ENCODE data around the gene KLHL1.

The KLHL1 gene

GRCh38 chr13:69793783-69794453, 314.3 kb downstream of the KLHL1 start:
- no peak for TF ChIP-seq EGR1 (IDR thresholded peaks at IDR 0.05)
- TF ChIP-seq EP300 (IDR thresholded peaks at IDR 0.05; ENCODE audit: borderline replicate concordance): no peak
- TF ChIP-seq TCF12 (IDR thresholded peaks at IDR 0.05; ENCODE audit: low read depth): no peak
- no peak for TF ChIP-seq ZBTB7A (IDR thresholded peaks at IDR 0.05; ENCODE audit: low read depth)
- no peak for TF ChIP-seq TAF1 (IDR thresholded peaks at IDR 0.05; ENCODE audit: low read depth)
- TF ChIP-seq YY1 (IDR thresholded peaks at IDR 0.05; ENCODE audit: low read depth): no peak
- TF ChIP-seq CEBPB (IDR thresholded peaks at IDR 0.05): no peak
- TF ChIP-seq USF1 (IDR thresholded peaks at IDR 0.05): no peak

GRCh38 chr13:69776937-69777336, 331.3 kb downstream of the KLHL1 start:
- no peak for TF ChIP-seq CEBPB (IDR thresholded peaks at IDR 0.05)
- TF ChIP-seq USF1 (IDR thresholded peaks at IDR 0.05): no peak
- TF ChIP-seq EGR1 (IDR thresholded peaks at IDR 0.05): no peak

DNA sequence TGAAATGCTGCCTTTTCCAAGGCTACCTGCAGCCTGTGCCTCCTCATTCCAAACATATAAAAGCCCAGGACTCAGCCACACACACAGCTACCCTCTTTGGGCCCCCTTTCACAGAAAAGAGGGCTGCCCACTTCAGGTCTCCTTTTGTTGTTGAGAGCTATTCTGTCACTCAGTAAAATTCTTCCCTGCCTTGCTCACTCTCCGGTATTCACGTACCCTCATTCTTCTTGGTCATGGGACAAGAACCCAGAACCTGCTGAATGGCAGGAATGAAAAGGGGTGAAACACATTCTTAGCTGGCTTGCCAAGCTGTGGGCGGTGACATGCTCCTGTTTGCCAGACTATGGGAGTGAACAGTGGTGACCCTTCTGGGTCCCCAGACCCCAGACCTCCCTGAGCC, 338.6 kb downstream of the KLHL1 start:
- TF ChIP-seq NFIC (IDR thresholded peaks at IDR 0.05) (no peak), EGR1 (IDR thresholded peaks at IDR 0.05) (no peak), ZBTB7A (IDR thresholded peaks at IDR 0.05; ENCODE audit: low read depth) (no peak), CEBPB (IDR thresholded peaks at IDR 0.05) (no peak), YY1 (IDR thresholded peaks at IDR 0.05; ENCODE audit: low read depth) (no peak), FOXM1 (IDR thresholded peaks at IDR 0.05; ENCODE audit: borderline replicate concordance, low read depth) (no peak), USF1 (IDR thresholded peaks at IDR 0.05) (no peak)
- TF ChIP-seq, protein P1, sequence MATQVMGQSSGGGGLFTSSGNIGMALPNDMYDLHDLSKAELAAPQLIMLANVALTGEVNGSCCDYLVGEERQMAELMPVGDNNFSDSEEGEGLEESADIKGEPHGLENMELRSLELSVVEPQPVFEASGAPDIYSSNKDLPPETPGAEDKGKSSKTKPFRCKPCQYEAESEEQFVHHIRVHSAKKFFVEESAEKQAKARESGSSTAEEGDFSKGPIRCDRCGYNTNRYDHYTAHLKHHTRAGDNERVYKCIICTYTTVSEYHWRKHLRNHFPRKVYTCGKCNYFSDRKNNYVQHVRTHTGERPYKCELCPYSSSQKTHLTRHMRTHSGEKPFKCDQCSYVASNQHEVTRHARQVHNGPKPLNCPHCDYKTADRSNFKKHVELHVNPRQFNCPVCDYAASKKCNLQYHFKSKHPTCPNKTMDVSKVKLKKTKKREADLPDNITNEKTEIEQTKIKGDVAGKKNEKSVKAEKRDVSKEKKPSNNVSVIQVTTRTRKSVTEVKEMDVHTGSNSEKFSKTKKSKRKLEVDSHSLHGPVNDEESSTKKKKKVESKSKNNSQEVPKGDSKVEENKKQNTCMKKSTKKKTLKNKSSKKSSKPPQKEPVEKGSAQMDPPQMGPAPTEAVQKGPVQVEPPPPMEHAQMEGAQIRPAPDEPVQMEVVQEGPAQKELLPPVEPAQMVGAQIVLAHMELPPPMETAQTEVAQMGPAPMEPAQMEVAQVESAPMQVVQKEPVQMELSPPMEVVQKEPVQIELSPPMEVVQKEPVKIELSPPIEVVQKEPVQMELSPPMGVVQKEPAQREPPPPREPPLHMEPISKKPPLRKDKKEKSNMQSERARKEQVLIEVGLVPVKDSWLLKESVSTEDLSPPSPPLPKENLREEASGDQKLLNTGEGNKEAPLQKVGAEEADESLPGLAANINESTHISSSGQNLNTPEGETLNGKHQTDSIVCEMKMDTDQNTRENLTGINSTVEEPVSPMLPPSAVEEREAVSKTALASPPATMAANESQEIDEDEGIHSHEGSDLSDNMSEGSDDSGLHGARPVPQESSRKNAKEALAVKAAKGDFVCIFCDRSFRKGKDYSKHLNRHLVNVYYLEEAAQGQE (IDR thresholded peaks at IDR 0.05; ENCODE audit: low read depth): no peak

- TF ChIP-seq, protein P1 (IDR thresholded peaks at IDR 0.05; ENCODE audit: low read depth): no peak
- no peak for TF ChIP-seq EP300 (IDR thresholded peaks at IDR 0.05; ENCODE audit: borderline replicate concordance)
- TF ChIP-seq YY1 (IDR thresholded peaks at IDR 0.05; ENCODE audit: low read depth): no peak
- TF ChIP-seq, protein P2, sequence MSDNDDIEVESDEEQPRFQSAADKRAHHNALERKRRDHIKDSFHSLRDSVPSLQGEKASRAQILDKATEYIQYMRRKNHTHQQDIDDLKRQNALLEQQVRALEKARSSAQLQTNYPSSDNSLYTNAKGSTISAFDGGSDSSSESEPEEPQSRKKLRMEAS (IDR thresholded peaks at IDR 0.05): no peak
- no peak for TF ChIP-seq TCF12 (IDR thresholded peaks at IDR 0.05; ENCODE audit: low read depth)
- TF ChIP-seq FOXM1 (IDR thresholded peaks at IDR 0.05; ENCODE audit: borderline replicate concordance, low read depth): no peak
- no peak for TF ChIP-seq CREB1 (IDR thresholded peaks at IDR 0.05; ENCODE audit: low read depth)
- TF ChIP-seq RAD21 (IDR thresholded peaks at IDR 0.05; ENCODE audit: low read depth): no peak
- TF ChIP-seq CEBPB (IDR thresholded peaks at IDR 0.05): no peak
- no peak for TF ChIP-seq TEAD4 (IDR thresholded peaks at IDR 0.05)
Observed at GRCh38 chr13:69761581-69761980, 346.7 kb downstream of the KLHL1 start.

GRCh38 chr13:69755101-69755500, 353.2 kb downstream of the KLHL1 start:
- TF ChIP-seq YY1 (IDR thresholded peaks at IDR 0.05; ENCODE audit: low read depth) (no peak), EP300 (IDR thresholded peaks at IDR 0.05; ENCODE audit: borderline replicate concordance) (no peak), CREB1 (IDR thresholded peaks at IDR 0.05; ENCODE audit: low read depth) (no peak), NFIC (IDR thresholded peaks at IDR 0.05) (no peak), CEBPB (IDR thresholded peaks at IDR 0.05) (no peak), EGR1 (IDR thresholded peaks at IDR 0.05) (no peak), USF1 (IDR thresholded peaks at IDR 0.05) (no peak)
- TF ChIP-seq, protein P2 (IDR thresholded peaks at IDR 0.05): no peak

DNA sequence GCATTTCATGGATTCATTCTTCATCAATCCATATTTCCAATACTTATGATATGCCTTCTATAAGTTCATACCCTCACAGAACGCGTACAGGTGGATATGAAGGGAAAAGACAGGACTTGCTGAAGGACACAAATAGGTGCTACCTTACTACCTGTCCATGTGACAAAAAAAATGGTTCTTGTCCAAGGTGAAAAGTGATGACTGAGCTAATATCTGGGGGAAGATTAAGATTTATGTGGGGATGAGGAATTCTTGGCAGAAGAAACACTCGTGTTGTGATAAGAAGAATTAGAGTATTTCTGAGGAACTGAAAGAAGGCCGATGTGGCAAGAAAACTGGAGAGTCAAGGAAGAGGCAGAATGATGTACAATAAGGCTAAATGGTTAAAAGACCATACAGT, 357.0 kb downstream of the KLHL1 start:
- no peak for TF ChIP-seq ZBTB7A (IDR thresholded peaks at IDR 0.05; ENCODE audit: low read depth)
- no peak for TF ChIP-seq CEBPB (IDR thresholded peaks at IDR 0.05)
- no peak for TF ChIP-seq TCF12 (IDR thresholded peaks at IDR 0.05; ENCODE audit: low read depth)
- no peak for TF ChIP-seq TAF1 (IDR thresholded peaks at IDR 0.05; ENCODE audit: low read depth)
- no peak for TF ChIP-seq CREB1 (IDR thresholded peaks at IDR 0.05; ENCODE audit: low read depth)
- TF ChIP-seq EP300 (IDR thresholded peaks at IDR 0.05; ENCODE audit: borderline replicate concordance): no peak
- TF ChIP-seq YY1 (IDR thresholded peaks at IDR 0.05; ENCODE audit: low read depth): no peak
- no peak for TF ChIP-seq USF1 (IDR thresholded peaks at IDR 0.05)
- TF ChIP-seq NFIC (IDR thresholded peaks at IDR 0.05): no peak
- TF ChIP-seq, protein P1 (IDR thresholded peaks at IDR 0.05; ENCODE audit: low read depth): no peak
- TF ChIP-seq TEAD4 (IDR thresholded peaks at IDR 0.05): no peak
- TF ChIP-seq, protein P2 (IDR thresholded peaks at IDR 0.05): no peak
- TF ChIP-seq EGR1 (IDR thresholded peaks at IDR 0.05): no peak
- no peak for TF ChIP-seq RAD21 (IDR thresholded peaks at IDR 0.05; ENCODE audit: low read depth)

Measured in Ishikawa (cell line).